Neural cell (in vitro differentiated cells): Measurements from ENCODE around the gene MED20. TPM values are rescaled to one million over a fixed set of nuclear protein-coding genes. Genes with fewer than 3 reads are reported as not detected.

Source experiments
- H2AFZ ChIP-seq: fragments of 200-600, 300-800 bp; sonication (generic), shearing (Covaris generic); 2 replicates; pipeline ENCODE4 v1.6.0; 2014; ENCODE audit warnings: low read depth, mild to moderate bottlenecking, antibody characterized with exemption, low read length, moderate library complexity
- H3F3A ChIP-seq: fragments of 200-600 bp; shearing (Covaris generic); 2 replicates; pipeline ENCODE4 v1.6.1; 2016; ENCODE audit warnings: mild to moderate bottlenecking, moderate library complexity, mixed read lengths, antibody characterized with exemption, low read length; ENCODE audit not compliant: insufficient read depth, poor library complexity, severe bottlenecking
- H3K27ac ChIP-seq: fragments of 200-600, 300-800 bp; sonication (generic), shearing (Covaris generic); 2 replicates; pipeline ENCODE4 v1.5.1; 2014; ENCODE audit warnings: mild to moderate bottlenecking, low read length, moderate library complexity
- H3K27me3 ChIP-seq: fragments of 300-800, 200-600 bp; sonication (generic), shearing (Covaris generic); 2 replicates; pipeline ENCODE4 v1.6.0; 2014; ENCODE audit warnings: mild to moderate bottlenecking, low read depth, low read length, moderate library complexity; ENCODE audit not compliant: insufficient read depth
- H3K36me3 ChIP-seq: fragments of 300-800, 200-600 bp; sonication (generic), shearing (Covaris generic); 2 replicates; pipeline ENCODE4 v1.5.1; 2014; ENCODE audit warnings: mild to moderate bottlenecking, antibody characterized with exemption, low read length, moderate library complexity; ENCODE audit not compliant: insufficient read depth
- H3K4me2 ChIP-seq: fragments of 300-800, 200-600 bp; sonication (generic), shearing (Covaris generic); 2 replicates; pipeline ENCODE4 v1.6.0; 2014; ENCODE audit warnings: mild to moderate bottlenecking, low read length
- H3K4me3 ChIP-seq: fragments of 300-800, 200-600 bp; sonication (generic), shearing (Covaris generic); 2 replicates; pipeline ENCODE4 v1.5.1; 2014; ENCODE audit warnings: mild to moderate bottlenecking, low read length, moderate library complexity
- H3K79me2 ChIP-seq: fragments of 200-600 bp; shearing (Covaris generic); replicated peaks from 2 replicates; pipeline ENCODE4 v1.6.0; 2014; ENCODE audit warnings: mild to moderate bottlenecking, low read length, moderate library complexity; ENCODE audit not compliant: insufficient read depth
- H3K9ac ChIP-seq: fragments of 300-800, 200-600 bp; sonication (generic), shearing (Covaris generic); 2 replicates; pipeline ENCODE4 v1.6.1; 2016; ENCODE audit warnings: mild to moderate bottlenecking, low read length, mixed read lengths
- H3K9me2 ChIP-seq: fragments of 200-600 bp; shearing (Covaris generic); 2 replicates; pipeline ENCODE4 v1.6.1; 2016; ENCODE audit warnings: mild to moderate bottlenecking, low read length, mixed read lengths; ENCODE audit not compliant: insufficient read depth
- H3K9me3 ChIP-seq: fragments of 200-600, 300-800 bp; sonication (generic), shearing (Covaris generic); 2 replicates; pipeline ENCODE4 v1.6.1; 2016; ENCODE audit warnings: mild to moderate bottlenecking, mixed run types, low read length, moderate library complexity, mixed read lengths
- H4K20me1 ChIP-seq: fragments of 200-600 bp; shearing (Covaris generic); 2 replicates; pipeline ENCODE4 v1.6.1; 2016; ENCODE audit warnings: mild to moderate bottlenecking, mixed run types; ENCODE audit not compliant: insufficient read depth
- CTCF ChIP-seq: fragments of 450-650 bp; IDR thresholded peaks from 2 replicates; pipeline ENCODE4 v1.5.1; 2014; ENCODE audit warnings: antibody characterized with exemption, mild to moderate bottlenecking, moderate library complexity; ENCODE audit not compliant: poor library complexity, severe bottlenecking
- EP300 ChIP-seq: fragments of 450-650 bp; conservative IDR thresholded peaks from 2 replicates; pipeline ENCODE4 v1.6.1; 2014; ENCODE audit warnings: antibody characterized with exemption, mild to moderate bottlenecking, moderate library complexity; ENCODE audit not compliant: poor library complexity, severe bottlenecking
- EZH2 ChIP-seq: fragments of 200-600, 300-800 bp; shearing (Covaris generic), sonication (generic); IDR thresholded peaks from 2 replicates; pipeline ENCODE4 v1.6.1; 2014; ENCODE audit warnings: antibody characterized with exemption, low read length, borderline replicate concordance, mild to moderate bottlenecking; ENCODE audit not compliant: insufficient read depth, poor library complexity, severe bottlenecking
- MXI1 ChIP-seq: fragments of 450-650 bp; conservative IDR thresholded peaks from 2 replicates; pipeline ENCODE4 v1.6.1; 2014; ENCODE audit warnings: antibody characterized with exemption, mild to moderate bottlenecking; ENCODE audit not compliant: poor library complexity, severe bottlenecking
- POLR2AphosphoS5 ChIP-seq: IDR thresholded peaks from 2 replicates; pipeline ENCODE4 v1.6.1; 2012
- RAD21 ChIP-seq: fragments of 450-650 bp; conservative IDR thresholded peaks from 2 replicates; pipeline ENCODE4 v1.6.1; 2014; ENCODE audit warnings: antibody characterized with exemption, mild to moderate bottlenecking, moderate library complexity
- REST ChIP-seq: IDR thresholded peaks from 2 replicates; pipeline ENCODE4 v1.6.1; 2012; ENCODE audit warnings: borderline replicate concordance
- SMC3 ChIP-seq: fragments of 450-650 bp; conservative IDR thresholded peaks from 2 replicates; pipeline ENCODE4 v1.6.1; 2014; ENCODE audit warnings: antibody characterized with exemption, mild to moderate bottlenecking, moderate library complexity; ENCODE audit not compliant: poor library complexity
- TAF1 ChIP-seq: IDR thresholded peaks from 2 replicates; pipeline ENCODE4 v1.6.1; 2012; ENCODE audit warnings: low read depth
- polyA plus RNA-seq: library from polyadenylated mRNA; depleted of rRNA; stranded (reverse); fragments of >200 nt; gene quantifications from 2 replicates; pipeline ENCODE4 v1.2.3, GENCODE V29; 2014

MED20 gene
- polyA plus RNA-seq, 1 donor from 2014 or later, result 21.2 TPM

- Histone ChIP-seq H3K4me2 (no peak overlapping the region), H3K9ac (no peak overlapping the region), H4K20me1 (no peaks in the 10 kb centered on the region), H3K27ac (no peak overlapping the region), H3K27me3 (no peaks in the 10 kb centered on the region), H3K79me2 (peaks cover 14% of the 10 kb centered on the region), H3K36me3 (no peaks in the 10 kb centered on the region), H3K4me3 (no peak overlapping the region), H2AFZ (no peak overlapping the region), H3F3A (no peaks in the 10 kb centered on the region), H3K9me3 (no peaks in the 10 kb centered on the region), H3K9me2 (no peaks in the 10 kb centered on the region)
- TF ChIP-seq POLR2AphosphoS5 (no peak), MXI1 (no peak), REST (no peak), EP300 (no peak), TAF1 (no peak), EZH2 (no peak), SMC3 (no peak), RAD21 (no peak), CTCF (no peak)
Observed at GRCh38 chr6:41914869-41915530, 5.9 kb downstream of the MED20 start.

DNA sequence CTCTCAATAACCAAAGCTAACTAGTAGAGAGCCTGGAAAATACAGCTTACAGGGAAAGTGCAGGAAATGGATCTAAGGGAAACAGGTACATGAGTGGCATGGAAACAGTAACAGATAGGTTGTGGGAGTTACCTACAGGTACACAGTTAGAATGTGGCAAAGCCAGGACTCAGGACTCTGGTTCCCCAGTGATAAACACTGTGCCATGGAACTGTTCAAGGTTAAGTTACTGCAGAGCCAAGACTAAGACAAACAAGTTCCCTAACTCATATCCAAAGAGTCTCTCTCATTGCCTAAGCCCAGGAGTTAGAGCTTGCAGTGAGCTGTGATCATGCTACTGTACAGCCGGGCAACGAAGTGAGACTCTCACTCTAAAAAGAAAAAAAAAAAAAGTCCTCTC is 6.6 kb downstream of the MED20 start:
- no peaks in the 10 kb centered on the region for H3K36me3 ChIP-seq

More for the DNA sequence above, 6.6 kb downstream of the MED20 start:
- Histone ChIP-seq H3K9me3 (no peaks in the 10 kb centered on the region), H3K27me3 (no peaks in the 10 kb centered on the region), H3K79me2 (peaks cover 8% of the 10 kb centered on the region), H3K4me2 (no peak overlapping the region), H4K20me1 (no peaks in the 10 kb centered on the region), H3F3A (no peaks in the 10 kb centered on the region), H3K9ac (no peak overlapping the region), H3K4me3 (no peak overlapping the region), H3K27ac (no peak overlapping the region), H3K9me2 (no peaks in the 10 kb centered on the region), H2AFZ (no peak overlapping the region)
- TF ChIP-seq REST (no peak), MXI1 (no peak), EZH2 (no peak), RAD21 (no peak), TAF1 (no peak), EP300 (no peak), CTCF (no peak), SMC3 (no peak), POLR2AphosphoS5 (no peak)
